Common myeloid progenitor, CD34-positive (primary cell): Measurements from ENCODE around the gene DRD2.

ENCODE experiments used
- CTCF ChIA-PET: fragments of 350-600 bp; sonication (Branson Sonifier 250); formaldehyde crosslinking; loops from one replicate; lab custom pipeline; 2021; ENCODE audit warnings: antibody characterized with exemption; lab: Charles Lee
- POLR2A ChIA-PET: fragments of 350-600 bp; sonication (Branson Sonifier 250); formaldehyde crosslinking; loops from one replicate; lab custom pipeline; 2021; ENCODE audit warnings: antibody characterized with exemption; lab: Charles Lee
- DNase-seq, 3 donors: peaks; one replicate each; pipeline versions ENCODE4 v3.0.0 to v3.0.0-alpha.2; 2013
- H3K27ac ChIP-seq, 2 experiments: 1 replicate in 1 of 2; 2 replicates in 1 of 2; pipeline ENCODE4 v1.7.0; 2013; ENCODE audit warnings: inconsistent platforms in 2 of 2, low read length in 2 of 2, mild to moderate bottlenecking in 2 of 2, low read depth in 1 of 2, moderate library complexity in 1 of 2; ENCODE audit not compliant: severe bottlenecking in 2 of 2, insufficient read depth in 1 of 2, poor library complexity in 1 of 2
- H3K27me3 ChIP-seq, 5 experiments: replicated peaks in 2 of 5; 1 replicate in 3 of 5; 2 replicates in 2 of 5; pipeline versions ENCODE4 v1.6.1 to v1.7.0; 2013; ENCODE audit warnings: low read length in 4 of 5, mild to moderate bottlenecking in 2 of 5, moderate library complexity in 2 of 5, inconsistent platforms in 1 of 5; ENCODE audit not compliant: insufficient read depth in 5 of 5, control insufficient read depth in 4 of 5
- H3K36me3 ChIP-seq, 4 experiments: 1 replicate in 2 of 4; 2 replicates in 2 of 4; pipeline versions ENCODE4 v1.6.1 to v1.7.0; 2013; ENCODE audit warnings: low read length in 3 of 4, control low read depth in 1 of 4, mild to moderate bottlenecking in 1 of 4; ENCODE audit not compliant: control insufficient read depth in 4 of 4, insufficient read depth in 4 of 4
- H3K4me1 ChIP-seq, 4 experiments: 1 replicate in 3 of 4; 2 replicates in 1 of 4; pipeline versions ENCODE4 v1.6.1 to v1.7.1; 2013; ENCODE audit warnings: low read length in 3 of 4, mild to moderate bottlenecking in 3 of 4, control low read depth in 1 of 4, inconsistent platforms in 1 of 4, moderate library complexity in 1 of 4; ENCODE audit not compliant: control insufficient read depth in 4 of 4, insufficient read depth in 4 of 4; ENCODE audit errors: control extremely low read depth in 1 of 4
- H3K4me3 ChIP-seq, 7 experiments: 1 replicate in 4 of 7; 2 replicates in 3 of 7; pipeline versions ENCODE4 v1.5.1 to v1.7.0; 2013; ENCODE audit warnings: mild to moderate bottlenecking in 7 of 7, low read length in 6 of 7, moderate library complexity in 6 of 7, inconsistent platforms in 2 of 7, low read depth in 2 of 7, control low read depth in 1 of 7; ENCODE audit not compliant: insufficient read depth in 4 of 7, control insufficient read depth in 1 of 7; ENCODE audit errors: extremely low read depth in 1 of 7
- H3K9me3 ChIP-seq, 5 experiments: 1 replicate in 4 of 5; 2 replicates in 1 of 5; pipeline versions ENCODE4 v1.6.1 to v1.7.1; 2013; ENCODE audit warnings: low read length in 4 of 5, mild to moderate bottlenecking in 2 of 5, inconsistent platforms in 1 of 5, low read depth in 1 of 5, moderate library complexity in 1 of 5; ENCODE audit not compliant: control insufficient read depth in 4 of 5, insufficient read depth in 2 of 5; ENCODE audit errors: control extremely low read depth in 1 of 5
- WGBS: methylation state at CpG from one replicate; pipeline ENCODE4 v1.1.5; 2013; ENCODE audit not compliant: insufficient coverage; 5-methylcytosine and 5-hydroxymethylcytosine counted together

Gene DRD2

GRCh38 chr11:113412675-113413074, 62.5 kb downstream of the DRD2 start:
- no peak overlapping the region for H3K4me3 ChIP-seq
- WGBS: 100% methylated on average over 4 of the region's 9 CpGs
- no peaks in the 10 kb centered on the region for H3K36me3 ChIP-seq
- no peaks in the 10 kb centered on the region for H3K4me1 ChIP-seq
- H3K27ac ChIP-seq: no peak overlapping the region
- DNase-seq: no peak
- ChIA-PET CTCF (no interaction called here), POLR2A (no interaction called here)
- H3K27me3 ChIP-seq: peaks cover 0 to 1% (median 0%) of the 10 kb centered on the region in 5 experiments
- H3K9me3 ChIP-seq: no peaks in the 10 kb centered on the region

GRCh38 chr11:113411536-113411935, 63.7 kb downstream of the DRD2 start:
- no peak for DNase-seq
- no peaks in the 10 kb centered on the region for H3K36me3 ChIP-seq
- POLR2A ChIA-PET: no interaction called here
- 94% methylated on average over 3 of the region's 3 CpGs for WGBS
- H3K4me1 ChIP-seq: no peaks in the 10 kb centered on the region
- no peak overlapping the region for H3K4me3 ChIP-seq
- peaks cover 0 to 1% (median 0%) of the 10 kb centered on the region in 5 experiments for H3K27me3 ChIP-seq
- no peak overlapping the region for H3K27ac ChIP-seq
- CTCF ChIA-PET: no interaction called here
- H3K9me3 ChIP-seq: no peaks in the 10 kb centered on the region

GRCh38 chr11:113410414-113411135, 64.6 kb downstream of the DRD2 start:
- H3K9me3 ChIP-seq: no peaks in the 10 kb centered on the region
- DNase-seq: no peak
- CTCF ChIA-PET: no interaction called here

DNA sequence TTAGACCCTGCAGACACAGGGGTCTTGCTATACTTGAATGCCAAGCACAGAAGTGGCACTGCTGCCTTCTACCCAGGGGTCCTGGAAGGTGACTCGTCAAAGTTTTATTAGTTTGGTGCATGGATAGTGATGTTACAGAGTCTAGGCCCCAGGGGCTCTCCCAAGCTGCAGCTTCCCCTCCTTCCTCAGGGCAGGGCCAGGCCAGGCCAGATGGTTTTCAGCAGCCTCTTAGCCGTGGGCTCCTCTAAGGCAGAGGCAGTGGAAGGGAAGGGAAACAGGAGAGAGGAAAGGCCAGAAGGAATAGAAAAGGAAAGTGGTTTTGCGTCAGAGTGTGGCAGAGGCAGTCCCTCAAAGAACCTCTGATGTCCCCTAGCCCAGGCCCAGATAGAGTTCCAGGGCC, 65.7 kb downstream of the DRD2 start:
- Histone ChIP-seq H3K4me3 (no peak overlapping the region), H3K36me3 (no peaks in the 10 kb centered on the region), H3K9me3 (no peaks in the 10 kb centered on the region), H3K4me1 (peaks cover 0 to 8% (median 2%) of the 10 kb centered on the region in 4 experiments), H3K27me3 (no peaks in the 10 kb centered on the region), H3K27ac (no peak overlapping the region)
- 94% methylated on average over 2 of the region's 3 CpGs for WGBS
- ChIA-PET POLR2A (no interaction called here), CTCF (no interaction called here)
- no peak for DNase-seq

More at GRCh38 chr11:113410414-113411135, 64.6 kb downstream of the DRD2 start:
- POLR2A ChIA-PET: no interaction called here
- no peak overlapping the region for H3K27ac ChIP-seq
- 94% methylated on average over 18 of the region's 21 CpGs for WGBS
- no peak overlapping the region for H3K4me3 ChIP-seq
- H3K4me1 ChIP-seq: peaks cover 0 to 4% (median 0%) of the 10 kb centered on the region in 4 experiments
- no peaks in the 10 kb centered on the region for H3K36me3 ChIP-seq
- H3K27me3 ChIP-seq: peaks cover 0 to 1% (median 0%) of the 10 kb centered on the region in 5 experiments

DNA sequence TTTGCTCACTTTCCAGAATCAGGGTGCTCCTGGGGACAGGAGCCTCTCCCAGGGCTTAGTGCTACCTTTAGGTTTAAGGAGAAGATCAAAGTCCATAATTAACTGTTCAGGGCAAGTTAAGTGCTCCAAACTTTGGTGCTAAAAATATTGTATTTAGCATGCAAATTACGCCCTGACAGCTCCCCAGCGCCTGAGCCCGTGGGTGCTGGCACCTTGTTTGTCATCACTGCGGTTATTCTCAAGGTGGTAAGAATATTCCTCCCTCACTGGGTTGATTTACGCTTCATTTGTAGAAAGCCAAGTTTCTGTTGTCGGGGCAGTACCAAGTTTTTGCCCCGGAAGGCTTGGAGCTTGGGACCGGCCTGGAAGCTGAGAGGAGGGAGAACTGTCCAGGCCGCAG, 66.3 kb downstream of the DRD2 start:
- CTCF ChIA-PET: no interaction called here
- H3K4me3 ChIP-seq: no peak overlapping the region
- no peaks in the 10 kb centered on the region for H3K36me3 ChIP-seq
- no peak overlapping the region for H3K27ac ChIP-seq
- 87% methylated on average over 9 of the region's 9 CpGs for WGBS
- no peaks in the 10 kb centered on the region for H3K9me3 ChIP-seq
- DNase-seq: no peak
- POLR2A ChIA-PET: no interaction called here
- H3K27me3 ChIP-seq: no peaks in the 10 kb centered on the region
- peaks cover 0 to 11% (median 3%) of the 10 kb centered on the region in 4 experiments for H3K4me1 ChIP-seq

- ChIA-PET POLR2A (no interaction called here), CTCF (no interaction called here)
- WGBS: 83% methylated on average over 6 of the region's 9 CpGs
- no peaks in the 10 kb centered on the region for H3K27me3 ChIP-seq
- no peaks in the 10 kb centered on the region for H3K9me3 ChIP-seq
- no peak overlapping the region for H3K27ac ChIP-seq
- no peak overlapping the region for H3K4me3 ChIP-seq
- no peak for DNase-seq
- peaks cover 0 to 11% (median 3%) of the 10 kb centered on the region in 4 experiments for H3K4me1 ChIP-seq
- no peaks in the 10 kb centered on the region for H3K36me3 ChIP-seq
These were observed 67.0 kb downstream of the DRD2 start for GRCh38 chr11:113408206-113408605.

DNA sequence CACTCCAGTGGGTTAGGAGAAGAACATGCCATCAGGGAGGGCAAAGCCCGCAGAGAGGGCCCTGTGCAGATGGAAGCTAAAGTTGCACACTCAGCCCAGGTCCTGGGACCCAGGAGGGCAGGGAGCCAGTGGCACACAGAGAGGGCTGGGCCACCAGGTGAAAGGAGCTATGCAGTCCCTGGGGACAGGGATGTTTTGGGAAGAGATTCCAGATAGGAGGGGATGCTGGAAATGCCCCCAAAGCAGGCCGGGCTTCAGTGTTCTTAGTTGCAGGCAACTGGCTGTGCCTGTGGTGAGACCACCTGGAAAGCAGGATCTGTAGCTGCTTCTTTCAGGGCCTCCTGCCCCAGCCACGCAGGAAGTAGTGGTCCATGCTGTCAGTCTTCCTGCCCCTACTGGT, 68.0 kb downstream of the DRD2 start:
- 83% methylated on average over 3 of the region's 3 CpGs for WGBS
- ChIA-PET POLR2A (no interaction called here), CTCF (interaction anchor here (0.6 kb wide), 1 partner anchor 123 kb away, joined by 3 read pairs; no protein-coding TSS in a partner anchor)
- no peak overlapping the region for H3K27ac ChIP-seq
- H3K9me3 ChIP-seq: no peaks in the 10 kb centered on the region
- H3K27me3 ChIP-seq: no peaks in the 10 kb centered on the region
- no peak for DNase-seq
- no peak overlapping the region for H3K4me3 ChIP-seq
- no peaks in the 10 kb centered on the region for H3K36me3 ChIP-seq
- H3K4me1 ChIP-seq: peaks cover 0 to 11% (median 3%) of the 10 kb centered on the region in 4 experiments
